H1 (cell line): ENCODE data around the gene GPR176. TPM values are rescaled to one million over a fixed set of nuclear protein-coding genes. Genes with fewer than 3 reads are reported as not detected.

Experiments used
- CBX8 ChIP-seq: fragments of 300-800, 300-1000 bp; sonication (generic); IDR thresholded peaks from 2 replicates; pipeline ENCODE4 v1.7.1; 2016; ENCODE audit warnings: low read depth, low read length, borderline replicate concordance
- CREB1 ChIP-seq: IDR thresholded peaks from 2 replicates; pipeline ENCODE4 v1.6.1; 2012; ENCODE audit warnings: inconsistent platforms
- GTF2F1 ChIP-seq: IDR thresholded peaks from 2 replicates; pipeline ENCODE4 v1.6.1; 2012; ENCODE audit warnings: low read depth, low read length, improper control_type of control experiment, borderline replicate concordance
- POLR2A ChIP-seq, 2 experiments: IDR thresholded peaks; 1 replicate in 1 of 2; 2 replicates in 1 of 2; pipeline ENCODE4 v1.6.1; 2011; ENCODE audit warnings: low read depth in 2 of 2, low read length in 2 of 2, mild to moderate bottlenecking in 2 of 2; ENCODE audit errors: control extremely low read depth in 1 of 2
- SUZ12 ChIP-seq: fragments of 200-600 bp; sonication (generic); IDR thresholded peaks from 2 replicates; pipeline ENCODE4 v1.6.1; 2012; ENCODE audit warnings: mild to moderate bottlenecking, inconsistent platforms, low read length, moderate library complexity, mixed read lengths
- USF2 ChIP-seq: IDR thresholded peaks from 2 replicates; pipeline ENCODE4 v1.6.1; 2011; ENCODE audit warnings: low read length, improper control_type of control experiment
- polyA plus RNA-seq, 7 experiments: library from polyadenylated mRNA; depleted of rRNA in 3 of 7; stranded (reverse) in 5 of 7; unstranded in 2 of 7; fragments of >200 nt in 5 of 7; fragments of 200-250 nt in 2 of 7; gene quantifications; 1 replicate in 5 of 7; 2 replicates in 1 of 7; 4 replicates in 1 of 7; pipeline versions ENCODE4 v1.2.1 to v1.2.3, GENCODE V29; 2011 to 2013; ENCODE audit warnings: missing spikeins in 2 of 7, mixed read lengths in 2 of 7
- total RNA-seq: library from RNA; stranded (reverse); fragmentation: NEBNext Ultra II Directional; extraction: Animal tissue kit (Norgen Biotek cat#: 25700); gene quantifications from 2 replicates; pipeline ENCODE4 v1.2.1, GENCODE V29; 2021

Gene GPR176
- total and polyA plus RNA-seq, 2 of the 8 experiments (the other 6 are each of a cell fraction or from before 2014, with no cell fraction given), result 190 to 281 TPM

DNA sequence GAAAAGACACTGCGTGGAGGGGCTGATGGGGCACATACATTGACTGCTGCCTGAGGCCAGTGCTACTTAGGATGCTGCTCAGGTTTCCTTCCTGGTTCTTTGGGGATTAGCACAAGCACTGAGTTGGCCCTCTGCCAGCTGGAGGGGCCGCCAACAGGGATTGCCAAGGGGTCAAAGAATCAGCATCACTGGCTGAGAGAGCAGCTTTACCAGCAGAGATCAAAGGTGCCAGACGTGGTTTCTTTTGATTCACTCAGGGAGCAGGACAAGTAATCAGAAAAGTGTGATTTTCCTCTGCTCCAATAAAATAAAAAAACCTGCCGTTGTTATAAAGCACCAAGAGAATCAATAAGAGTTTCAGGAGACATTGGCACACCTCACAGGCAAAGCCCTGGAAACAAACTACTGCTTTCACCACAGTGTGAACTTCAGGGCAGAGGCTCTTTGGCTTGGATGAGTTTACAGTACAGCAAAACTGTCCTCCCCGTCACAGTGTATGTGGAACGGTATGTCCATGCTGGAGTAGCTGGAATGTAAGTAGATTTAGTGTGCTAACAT lies 91.6 kb downstream of the GPR176 start (continued):
- TF ChIP-seq USF2 (no peak), GTF2F1 (no peak), SUZ12 (no peak), CBX8 (no peak), POLR2A (IDR thresholded peaks at IDR 0.05; ENCODE audit: control extremely low read depth in 1 of 2, low read depth in 2 of 2, low read length in 2 of 2) (no peak), CREB1 (no peak)
- TF ChIP-seq, all 59 proteins: peak for 0
